ENCODE data around the gene CLEC2L. TPM values are rescaled to one million over a fixed set of nuclear protein-coding genes. Genes with fewer than 3 reads are reported as not detected.

The CLEC2L gene
- polyA plus RNA-seq, 1 donor from 2014 or later, result 4.5 TPM

DNA sequence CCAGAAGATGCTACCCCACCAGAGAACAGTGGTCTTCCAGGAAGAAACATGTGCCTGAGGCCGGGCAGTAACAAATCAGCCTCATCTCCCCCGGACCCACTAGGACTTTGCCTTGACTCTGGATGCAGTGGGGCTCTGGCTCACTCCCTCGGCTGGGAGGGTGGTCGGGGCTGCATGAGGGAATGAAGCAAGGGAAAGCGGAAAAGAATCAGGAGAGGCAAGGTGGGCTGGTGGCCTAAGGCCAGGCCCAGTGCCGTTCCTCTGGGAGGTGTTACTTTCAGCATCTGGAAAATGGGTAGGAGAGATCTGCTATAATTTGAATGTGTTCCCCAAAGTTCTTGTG lies 51.8 kb downstream of the CLEC2L start:
- H2AFZ ChIP-seq (ENCODE audit: low read depth, low read length), result no peak overlapping the region
- no peak overlapping the region for H3K9ac ChIP-seq (ENCODE audit: low read length)
- no peaks in the 10 kb centered on the region for H3K9me3 ChIP-seq (ENCODE audit: low read length)
- no peak for TF ChIP-seq EZH2 (IDR thresholded peaks at IDR 0.05; ENCODE audit: borderline replicate concordance, insufficient read depth, low read length, poor library complexity, severe bottlenecking)
- TF ChIP-seq EP300 (conservative IDR thresholded peaks at IDR 0.05; ENCODE audit: poor library complexity, severe bottlenecking), result no peak
- TF ChIP-seq SMC3 (conservative IDR thresholded peaks at IDR 0.05; ENCODE audit: poor library complexity), result no peak
- no peak for TF ChIP-seq TAF1 (IDR thresholded peaks at IDR 0.05; ENCODE audit: low read depth)
- no peak for TF ChIP-seq MXI1 (conservative IDR thresholded peaks at IDR 0.05; ENCODE audit: poor library complexity, severe bottlenecking)
- TF ChIP-seq, protein P1, sequence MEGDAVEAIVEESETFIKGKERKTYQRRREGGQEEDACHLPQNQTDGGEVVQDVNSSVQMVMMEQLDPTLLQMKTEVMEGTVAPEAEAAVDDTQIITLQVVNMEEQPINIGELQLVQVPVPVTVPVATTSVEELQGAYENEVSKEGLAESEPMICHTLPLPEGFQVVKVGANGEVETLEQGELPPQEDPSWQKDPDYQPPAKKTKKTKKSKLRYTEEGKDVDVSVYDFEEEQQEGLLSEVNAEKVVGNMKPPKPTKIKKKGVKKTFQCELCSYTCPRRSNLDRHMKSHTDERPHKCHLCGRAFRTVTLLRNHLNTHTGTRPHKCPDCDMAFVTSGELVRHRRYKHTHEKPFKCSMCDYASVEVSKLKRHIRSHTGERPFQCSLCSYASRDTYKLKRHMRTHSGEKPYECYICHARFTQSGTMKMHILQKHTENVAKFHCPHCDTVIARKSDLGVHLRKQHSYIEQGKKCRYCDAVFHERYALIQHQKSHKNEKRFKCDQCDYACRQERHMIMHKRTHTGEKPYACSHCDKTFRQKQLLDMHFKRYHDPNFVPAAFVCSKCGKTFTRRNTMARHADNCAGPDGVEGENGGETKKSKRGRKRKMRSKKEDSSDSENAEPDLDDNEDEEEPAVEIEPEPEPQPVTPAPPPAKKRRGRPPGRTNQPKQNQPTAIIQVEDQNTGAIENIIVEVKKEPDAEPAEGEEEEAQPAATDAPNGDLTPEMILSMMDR (IDR thresholded peaks at IDR 0.05; ENCODE audit: poor library complexity, severe bottlenecking), result no peak
- TF ChIP-seq, protein P2, sequence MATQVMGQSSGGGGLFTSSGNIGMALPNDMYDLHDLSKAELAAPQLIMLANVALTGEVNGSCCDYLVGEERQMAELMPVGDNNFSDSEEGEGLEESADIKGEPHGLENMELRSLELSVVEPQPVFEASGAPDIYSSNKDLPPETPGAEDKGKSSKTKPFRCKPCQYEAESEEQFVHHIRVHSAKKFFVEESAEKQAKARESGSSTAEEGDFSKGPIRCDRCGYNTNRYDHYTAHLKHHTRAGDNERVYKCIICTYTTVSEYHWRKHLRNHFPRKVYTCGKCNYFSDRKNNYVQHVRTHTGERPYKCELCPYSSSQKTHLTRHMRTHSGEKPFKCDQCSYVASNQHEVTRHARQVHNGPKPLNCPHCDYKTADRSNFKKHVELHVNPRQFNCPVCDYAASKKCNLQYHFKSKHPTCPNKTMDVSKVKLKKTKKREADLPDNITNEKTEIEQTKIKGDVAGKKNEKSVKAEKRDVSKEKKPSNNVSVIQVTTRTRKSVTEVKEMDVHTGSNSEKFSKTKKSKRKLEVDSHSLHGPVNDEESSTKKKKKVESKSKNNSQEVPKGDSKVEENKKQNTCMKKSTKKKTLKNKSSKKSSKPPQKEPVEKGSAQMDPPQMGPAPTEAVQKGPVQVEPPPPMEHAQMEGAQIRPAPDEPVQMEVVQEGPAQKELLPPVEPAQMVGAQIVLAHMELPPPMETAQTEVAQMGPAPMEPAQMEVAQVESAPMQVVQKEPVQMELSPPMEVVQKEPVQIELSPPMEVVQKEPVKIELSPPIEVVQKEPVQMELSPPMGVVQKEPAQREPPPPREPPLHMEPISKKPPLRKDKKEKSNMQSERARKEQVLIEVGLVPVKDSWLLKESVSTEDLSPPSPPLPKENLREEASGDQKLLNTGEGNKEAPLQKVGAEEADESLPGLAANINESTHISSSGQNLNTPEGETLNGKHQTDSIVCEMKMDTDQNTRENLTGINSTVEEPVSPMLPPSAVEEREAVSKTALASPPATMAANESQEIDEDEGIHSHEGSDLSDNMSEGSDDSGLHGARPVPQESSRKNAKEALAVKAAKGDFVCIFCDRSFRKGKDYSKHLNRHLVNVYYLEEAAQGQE (IDR thresholded peaks at IDR 0.05; ENCODE audit: borderline replicate concordance), result no peak
- no peak for TF ChIP-seq POLR2AphosphoS5 (IDR thresholded peaks at IDR 0.05)
- TF ChIP-seq RAD21 (conservative IDR thresholded peaks at IDR 0.05), result no peak
- H3F3A ChIP-seq (ENCODE audit: insufficient read depth, low read length, poor library complexity, severe bottlenecking), result no peaks in the 10 kb centered on the region
- no peak overlapping the region for H3K27ac ChIP-seq (ENCODE audit: low read length)
- H4K20me1 ChIP-seq (ENCODE audit: insufficient read depth), result no peaks in the 10 kb centered on the region
- H3K9me2 ChIP-seq (ENCODE audit: insufficient read depth, low read length), result no peaks in the 10 kb centered on the region
- H3K36me3 ChIP-seq (ENCODE audit: insufficient read depth, low read length), result no peaks in the 10 kb centered on the region
- no peaks in the 10 kb centered on the region for H3K27me3 ChIP-seq (ENCODE audit: insufficient read depth, low read depth, low read length)
- H3K4me2 ChIP-seq (ENCODE audit: low read length), result no peak overlapping the region
- no peaks in the 10 kb centered on the region for H3K79me2 ChIP-seq (replicated peaks; ENCODE audit: insufficient read depth, low read length)
- no peak overlapping the region for H3K4me3 ChIP-seq (ENCODE audit: low read length)

DNA sequence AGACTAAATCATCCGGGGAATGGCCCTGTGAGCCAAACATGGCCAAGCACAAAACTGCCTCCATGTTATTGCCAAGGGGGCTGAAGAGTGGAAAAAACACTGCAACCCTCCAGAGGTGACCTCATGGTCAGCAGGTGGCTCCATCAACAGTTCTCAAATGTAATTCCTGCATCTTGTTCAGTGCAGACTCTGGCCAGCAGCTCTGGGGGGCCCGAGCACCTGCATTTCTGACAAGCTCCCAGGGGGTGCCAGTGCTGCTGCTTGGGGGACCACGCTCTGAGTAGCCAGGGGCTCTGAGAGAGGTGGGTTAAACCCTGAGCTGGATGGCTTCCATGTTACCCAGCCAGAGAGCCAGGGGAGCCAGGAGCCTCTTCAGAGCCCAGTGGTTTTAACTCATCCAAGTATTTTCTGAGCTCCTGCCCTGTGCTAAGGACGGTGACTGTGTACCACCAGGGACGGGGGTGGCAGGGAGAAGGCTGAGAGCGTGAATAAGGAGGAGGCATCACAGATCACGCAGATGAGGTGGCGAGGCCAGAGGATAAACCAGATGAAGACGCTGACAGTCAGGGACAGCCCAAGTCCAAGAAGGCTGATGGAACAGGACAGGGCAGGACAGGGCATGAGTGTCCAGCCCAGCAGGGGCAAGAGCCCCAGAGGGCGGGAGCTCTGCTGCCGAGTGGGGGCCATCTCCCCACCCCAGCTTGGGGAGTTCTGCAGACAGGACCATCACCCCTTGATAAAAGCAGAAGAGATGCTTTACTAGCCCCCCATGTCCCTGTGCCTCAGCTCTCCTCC lies 52.9 kb downstream of the CLEC2L start:
- no peaks in the 10 kb centered on the region for H3K27me3 ChIP-seq (ENCODE audit: insufficient read depth, low read depth, low read length)
- no peak overlapping the region for H3K27ac ChIP-seq (ENCODE audit: low read length)
- H3K9ac ChIP-seq (ENCODE audit: low read length), result no peak overlapping the region
- no peaks in the 10 kb centered on the region for H4K20me1 ChIP-seq (ENCODE audit: insufficient read depth)
- no peaks in the 10 kb centered on the region for H3K9me3 ChIP-seq (ENCODE audit: low read length)
- H2AFZ ChIP-seq (ENCODE audit: low read depth, low read length), result no peak overlapping the region
- no peak overlapping the region for H3K4me2 ChIP-seq (ENCODE audit: low read length)
- no peaks in the 10 kb centered on the region for H3K36me3 ChIP-seq (ENCODE audit: insufficient read depth, low read length)
- H3K4me3 ChIP-seq (ENCODE audit: low read length), result no peak overlapping the region
- H3F3A ChIP-seq (ENCODE audit: insufficient read depth, low read length, poor library complexity, severe bottlenecking), result no peaks in the 10 kb centered on the region
- no peaks in the 10 kb centered on the region for H3K79me2 ChIP-seq (replicated peaks; ENCODE audit: insufficient read depth, low read length)
- H3K9me2 ChIP-seq (ENCODE audit: insufficient read depth, low read length), result no peaks in the 10 kb centered on the region
- TF ChIP-seq EP300 (conservative IDR thresholded peaks at IDR 0.05; ENCODE audit: poor library complexity, severe bottlenecking) (no peak), POLR2AphosphoS5 (IDR thresholded peaks at IDR 0.05) (no peak), TAF1 (IDR thresholded peaks at IDR 0.05; ENCODE audit: low read depth) (no peak), SMC3 (conservative IDR thresholded peaks at IDR 0.05; ENCODE audit: poor library complexity) (no peak), MXI1 (conservative IDR thresholded peaks at IDR 0.05; ENCODE audit: poor library complexity, severe bottlenecking) (no peak), EZH2 (IDR thresholded peaks at IDR 0.05; ENCODE audit: borderline replicate concordance, insufficient read depth, low read length, poor library complexity, severe bottlenecking) (no peak), RAD21 (conservative IDR thresholded peaks at IDR 0.05) (no peak)
- TF ChIP-seq, protein P1 (IDR thresholded peaks at IDR 0.05; ENCODE audit: poor library complexity, severe bottlenecking), result no peak
- TF ChIP-seq, protein P2 (IDR thresholded peaks at IDR 0.05; ENCODE audit: borderline replicate concordance), result no peak

Data from neural cell (in vitro differentiated cells).